ENCODE data around the gene FANK1. TPM values are rescaled to one million over a fixed set of nuclear protein-coding genes. Genes with fewer than 3 reads are reported as not detected.

The FANK1 gene
- total RNA-seq, 1 donor from 2014 or later: 3.3 TPM

- peaks cover 9% of the 10 kb centered on the region for H3K4me1 Mint-ChIP-seq (ENCODE audit: low read depth)
- H3K9me3 Mint-ChIP-seq (ENCODE audit: low read depth): no peaks in the 10 kb centered on the region
- peaks cover 18% of the 10 kb centered on the region for H3K36me3 Mint-ChIP-seq (ENCODE audit: low read depth)
- no peaks in the 10 kb centered on the region for H3K27me3 Mint-ChIP-seq (ENCODE audit: low read depth)
- no peak for TF ChIP-seq CTCF (IDR thresholded peaks at IDR 0.05)
- H3K27ac Mint-ChIP-seq (ENCODE audit: unreplicated experiment): no peak overlapping the region
- H3K4me3 Mint-ChIP-seq (ENCODE audit: unreplicated experiment): no peak overlapping the region
- no peak for DNase-seq (ENCODE audit: low spot score)
These were observed 144.8 kb downstream of the FANK1 start for GRCh38 chr10:126041117-126041516.

GRCh38 chr10:126041804-126042231 lies 145.5 kb downstream of the FANK1 start:
- H3K9me3 Mint-ChIP-seq (ENCODE audit: low read depth): no peaks in the 10 kb centered on the region
- peak overlapping the region; percentile 87 for H3K27ac Mint-ChIP-seq (ENCODE audit: unreplicated experiment)
- H3K36me3 Mint-ChIP-seq (ENCODE audit: low read depth): peaks cover 16% of the 10 kb centered on the region
- DNase-seq (ENCODE audit: low spot score): no peak
- no peaks in the 10 kb centered on the region for H3K27me3 Mint-ChIP-seq (ENCODE audit: low read depth)
- H3K4me1 Mint-ChIP-seq (ENCODE audit: low read depth): peaks cover 9% of the 10 kb centered on the region
- H3K4me3 Mint-ChIP-seq (ENCODE audit: unreplicated experiment): no peak overlapping the region
- no peak for TF ChIP-seq CTCF (IDR thresholded peaks at IDR 0.05)

- DNase-seq (ENCODE audit: low spot score): no peak
- Mint-ChIP-seq H3K27me3 (ENCODE audit: low read depth) (no peaks in the 10 kb centered on the region), H3K27ac (ENCODE audit: unreplicated experiment) (peak overlapping the region; percentile 87), H3K9me3 (ENCODE audit: low read depth) (no peaks in the 10 kb centered on the region), H3K4me3 (ENCODE audit: unreplicated experiment) (no peak overlapping the region), H3K4me1 (ENCODE audit: low read depth) (peaks cover 9% of the 10 kb centered on the region), H3K36me3 (ENCODE audit: low read depth) (peaks cover 15% of the 10 kb centered on the region)
- TF ChIP-seq CTCF (IDR thresholded peaks at IDR 0.05): no peak
These were observed 146.0 kb downstream of the FANK1 start for GRCh38 chr10:126042354-126042753.

GRCh38 chr10:126042906-126043305 lies 146.5 kb downstream of the FANK1 start:
- Mint-ChIP-seq H3K4me1 (ENCODE audit: low read depth) (peaks cover 9% of the 10 kb centered on the region), H3K27me3 (ENCODE audit: low read depth) (no peaks in the 10 kb centered on the region), H3K36me3 (ENCODE audit: low read depth) (peaks cover 17% of the 10 kb centered on the region), H3K9me3 (ENCODE audit: low read depth) (no peaks in the 10 kb centered on the region), H3K27ac (ENCODE audit: unreplicated experiment) (no peak overlapping the region), H3K4me3 (ENCODE audit: unreplicated experiment) (no peak overlapping the region)
- DNase-seq (ENCODE audit: low spot score): no peak
- TF ChIP-seq CTCF (IDR thresholded peaks at IDR 0.05): no peak

GRCh38 chr10:126043389-126043788 lies 147.0 kb downstream of the FANK1 start:
- Mint-ChIP-seq H3K36me3 (ENCODE audit: low read depth) (peaks cover 17% of the 10 kb centered on the region), H3K27ac (ENCODE audit: unreplicated experiment) (no peak overlapping the region), H3K4me3 (ENCODE audit: unreplicated experiment) (no peak overlapping the region), H3K9me3 (ENCODE audit: low read depth) (no peaks in the 10 kb centered on the region), H3K4me1 (ENCODE audit: low read depth) (peaks cover 9% of the 10 kb centered on the region), H3K27me3 (ENCODE audit: low read depth) (no peaks in the 10 kb centered on the region)
- TF ChIP-seq CTCF (IDR thresholded peaks at IDR 0.05): no peak
- no peak for DNase-seq (ENCODE audit: low spot score)

All from chondrocyte (in vitro differentiated cells).